Hepatocyte (in vitro differentiated cells): ENCODE results near the gene ST6GALNAC2. TPM values are rescaled to one million over a fixed set of nuclear protein-coding genes. Genes with fewer than 3 reads are reported as not detected.

ENCODE experiments used
- DNase-seq: peaks from one replicate; pipeline ENCODE4 v3.0.0-alpha.2; 2016; ENCODE audit warnings: low spot score
- H2AFZ ChIP-seq: fragments of 200-600 bp; sonication (generic); 2 replicates; pipeline ENCODE4 v1.6.0; 2016; ENCODE audit warnings: antibody characterized with exemption, mild to moderate bottlenecking
- H3K27ac ChIP-seq: fragments of 200-600 bp; sonication (generic); 2 replicates; pipeline ENCODE4 v1.5.1; 2016; ENCODE audit warnings: mild to moderate bottlenecking
- H3K27me3 ChIP-seq: fragments of 200-600 bp; sonication (generic); 2 replicates; pipeline ENCODE4 v1.6.1; 2016
- H3K36me3 ChIP-seq: fragments of 200-600 bp; sonication (generic); replicated peaks from 2 replicates; pipeline ENCODE4 v1.5.1; 2016; ENCODE audit warnings: low read depth; ENCODE audit not compliant: insufficient read depth
- H3K4me1 ChIP-seq: fragments of 200-600 bp; sonication (generic); 2 replicates; pipeline ENCODE4 v1.5.1; 2016; ENCODE audit warnings: mild to moderate bottlenecking, moderate library complexity; ENCODE audit not compliant: insufficient read depth
- H3K4me2 ChIP-seq: fragments of 200-600 bp; sonication (generic); 2 replicates; pipeline ENCODE4 v1.6.0; 2016
- H3K4me3 ChIP-seq: fragments of 200-600 bp; sonication (generic); 2 replicates; pipeline ENCODE4 v1.5.1; 2016; ENCODE audit warnings: mild to moderate bottlenecking
- H3K79me2 ChIP-seq: fragments of 200-600 bp; sonication (generic); 2 replicates; pipeline ENCODE4 v1.6.0; 2017; ENCODE audit warnings: mild to moderate bottlenecking
- H3K9me2 ChIP-seq: fragments of 200-600 bp; sonication (generic); replicated peaks from 2 replicates; pipeline ENCODE4 v1.6.0; 2017; ENCODE audit warnings: mild to moderate bottlenecking; ENCODE audit not compliant: insufficient read depth
- H3K9me3 ChIP-seq: fragments of 200-600 bp; sonication (generic); 2 replicates; pipeline ENCODE4 v1.5.1; 2016; ENCODE audit warnings: low read depth, mild to moderate bottlenecking
- H4K20me1 ChIP-seq: fragments of 200-600 bp; sonication (generic); 2 replicates; pipeline ENCODE4 v1.6.0; 2016; ENCODE audit warnings: mild to moderate bottlenecking; ENCODE audit not compliant: insufficient read depth, poor library complexity, severe bottlenecking
- EZH2 ChIP-seq: fragments of 200-600 bp; sonication (generic); IDR thresholded peaks from 2 replicates; pipeline ENCODE4 v1.6.1; 2016; ENCODE audit warnings: antibody characterized with exemption, mild to moderate bottlenecking, borderline replicate concordance
- EZH2phosphoT487 ChIP-seq: fragments of 200-600 bp; sonication (generic); IDR thresholded peaks from one replicate; pipeline ENCODE4 v1.6.1; 2018; ENCODE audit warnings: antibody characterized with exemption, mild to moderate bottlenecking, low read depth, moderate library complexity; ENCODE audit not compliant: unreplicated experiment, severe bottlenecking
- WGBS: methylation state at CpG from one replicate; pipeline ENCODE4 v1.1.6; 2016; ENCODE audit warnings: low lambda C conversion rate; ENCODE audit errors: missing lambda C conversion rate; 5-methylcytosine and 5-hydroxymethylcytosine counted together
- polyA plus RNA-seq: library from polyadenylated mRNA; unstranded; fragments of >200 nt; fragmentation: Nextera tagmentation; extraction: Ambion mirVana; gene quantifications from 2 replicates; pipeline ENCODE4 v1.2.1, GENCODE V29; 2016
- total RNA-seq: library from RNA; depleted of rRNA; stranded (reverse); fragments of >200 nt; gene quantifications from 2 replicates; pipeline ENCODE4 v1.2.3, GENCODE V29; 2014
- TF ChIP-seq, protein P1 (sequence below): fragments of 200-600 bp; sonication (generic); IDR thresholded peaks from 2 replicates; pipeline ENCODE4 v1.5.1; 2016; ENCODE audit warnings: antibody characterized with exemption, mild to moderate bottlenecking; ENCODE audit not compliant: poor library complexity

ST6GALNAC2 gene
- total and polyA plus RNA-seq, 2 experiments from 2014 or later, result 1.4 to 1.8 TPM

DNA sequence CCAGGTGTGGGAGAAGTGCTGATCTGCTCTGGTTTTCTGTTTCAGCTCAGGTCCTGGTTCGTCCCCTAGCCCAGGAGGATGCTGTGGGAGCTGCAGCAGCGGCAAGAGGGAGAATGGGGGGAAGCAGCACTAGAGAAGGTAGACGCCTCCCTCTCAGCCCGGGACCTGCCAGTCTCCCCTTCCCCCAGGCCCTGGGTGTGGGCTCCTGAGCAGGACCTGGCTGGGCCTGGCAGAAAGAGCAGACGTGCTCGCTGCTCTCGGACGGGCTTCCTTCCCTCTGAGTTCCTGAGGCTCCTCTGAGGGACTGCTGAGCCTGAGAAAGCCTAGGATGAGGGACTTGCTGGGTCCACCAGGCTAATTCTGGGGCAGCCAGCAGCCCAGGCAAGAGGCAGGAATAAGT lies 42.7 kb downstream of the ST6GALNAC2 start:
- Histone ChIP-seq H4K20me1 (no peaks in the 10 kb centered on the region), H2AFZ (no peak overlapping the region), H3K4me2 (no peak overlapping the region), H3K36me3 (no peaks in the 10 kb centered on the region), H3K9me2 (no peaks in the 10 kb centered on the region), H3K27ac (no peak overlapping the region), H3K9me3 (no peaks in the 10 kb centered on the region), H3K27me3 (peaks cover 15% of the 10 kb centered on the region), H3K79me2 (no peaks in the 10 kb centered on the region), H3K4me1 (peaks cover 57% of the 10 kb centered on the region), H3K4me3 (no peak overlapping the region)
- DNase-seq, result no peak
- TF ChIP-seq EZH2phosphoT487 (no peak), EZH2 (no peak)
- TF ChIP-seq, protein P1, sequence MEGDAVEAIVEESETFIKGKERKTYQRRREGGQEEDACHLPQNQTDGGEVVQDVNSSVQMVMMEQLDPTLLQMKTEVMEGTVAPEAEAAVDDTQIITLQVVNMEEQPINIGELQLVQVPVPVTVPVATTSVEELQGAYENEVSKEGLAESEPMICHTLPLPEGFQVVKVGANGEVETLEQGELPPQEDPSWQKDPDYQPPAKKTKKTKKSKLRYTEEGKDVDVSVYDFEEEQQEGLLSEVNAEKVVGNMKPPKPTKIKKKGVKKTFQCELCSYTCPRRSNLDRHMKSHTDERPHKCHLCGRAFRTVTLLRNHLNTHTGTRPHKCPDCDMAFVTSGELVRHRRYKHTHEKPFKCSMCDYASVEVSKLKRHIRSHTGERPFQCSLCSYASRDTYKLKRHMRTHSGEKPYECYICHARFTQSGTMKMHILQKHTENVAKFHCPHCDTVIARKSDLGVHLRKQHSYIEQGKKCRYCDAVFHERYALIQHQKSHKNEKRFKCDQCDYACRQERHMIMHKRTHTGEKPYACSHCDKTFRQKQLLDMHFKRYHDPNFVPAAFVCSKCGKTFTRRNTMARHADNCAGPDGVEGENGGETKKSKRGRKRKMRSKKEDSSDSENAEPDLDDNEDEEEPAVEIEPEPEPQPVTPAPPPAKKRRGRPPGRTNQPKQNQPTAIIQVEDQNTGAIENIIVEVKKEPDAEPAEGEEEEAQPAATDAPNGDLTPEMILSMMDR, result no peak
- WGBS, result 68% methylated on average over 8 of the region's 8 CpGs

DNA sequence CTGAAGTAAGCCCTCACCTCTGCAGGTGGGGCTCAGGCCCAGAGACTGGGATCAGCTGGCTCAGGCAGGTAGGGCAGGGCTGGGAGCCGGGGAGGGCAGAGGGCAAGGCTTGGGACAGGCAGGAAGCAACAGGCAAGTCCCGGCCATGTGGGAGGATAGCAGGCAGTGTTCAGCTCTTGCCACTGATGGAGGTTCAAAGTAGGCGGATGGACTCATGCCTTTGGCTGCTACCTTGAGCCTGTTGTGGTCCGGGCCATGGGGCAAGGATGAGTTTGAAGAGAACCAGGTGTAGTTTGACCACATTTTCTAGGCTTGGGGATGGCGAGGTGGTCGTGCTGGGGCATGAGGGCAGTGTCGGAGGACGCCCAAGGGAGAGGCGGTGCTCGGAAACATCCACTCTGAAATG lies 43.1 kb downstream of the ST6GALNAC2 start:
- no peaks in the 10 kb centered on the region for H3K9me2 ChIP-seq
- H3K36me3 ChIP-seq, result no peaks in the 10 kb centered on the region
- H3K27ac ChIP-seq, result no peak overlapping the region
- H3K4me1 ChIP-seq, result peaks cover 54% of the 10 kb centered on the region
- no peaks in the 10 kb centered on the region for H3K79me2 ChIP-seq
- no peak overlapping the region for H2AFZ ChIP-seq
- H4K20me1 ChIP-seq, result no peaks in the 10 kb centered on the region
- no peaks in the 10 kb centered on the region for H3K9me3 ChIP-seq
- H3K4me2 ChIP-seq, result no peak overlapping the region
- 89% methylated on average over 10 of the region's 10 CpGs for WGBS
- DNase-seq, result no peak
- peaks cover 15% of the 10 kb centered on the region for H3K27me3 ChIP-seq
- H3K4me3 ChIP-seq, result no peak overlapping the region
- TF ChIP-seq EZH2phosphoT487 (no peak), EZH2 (no peak)
- TF ChIP-seq, protein P1, result no peak

GRCh38 chr17:76541739-76542454 lies 43.8 kb downstream of the ST6GALNAC2 start:
- Histone ChIP-seq H3K36me3 (no peaks in the 10 kb centered on the region), H2AFZ (no peak overlapping the region), H3K27ac (no peak overlapping the region), H3K9me2 (no peaks in the 10 kb centered on the region), H4K20me1 (no peaks in the 10 kb centered on the region), H3K27me3 (peaks cover 19% of the 10 kb centered on the region), H3K9me3 (no peaks in the 10 kb centered on the region), H3K4me3 (no peak overlapping the region), H3K79me2 (no peaks in the 10 kb centered on the region), H3K4me2 (no peak overlapping the region), H3K4me1 (peaks cover 54% of the 10 kb centered on the region)
- TF ChIP-seq, protein P1, result no peak
- TF ChIP-seq EZH2 (no peak), EZH2phosphoT487 (no peak)
- no peak for DNase-seq
- 72% methylated on average over 10 of the region's 10 CpGs for WGBS
